ENCODE results near the gene PLAAT3.

DNA sequence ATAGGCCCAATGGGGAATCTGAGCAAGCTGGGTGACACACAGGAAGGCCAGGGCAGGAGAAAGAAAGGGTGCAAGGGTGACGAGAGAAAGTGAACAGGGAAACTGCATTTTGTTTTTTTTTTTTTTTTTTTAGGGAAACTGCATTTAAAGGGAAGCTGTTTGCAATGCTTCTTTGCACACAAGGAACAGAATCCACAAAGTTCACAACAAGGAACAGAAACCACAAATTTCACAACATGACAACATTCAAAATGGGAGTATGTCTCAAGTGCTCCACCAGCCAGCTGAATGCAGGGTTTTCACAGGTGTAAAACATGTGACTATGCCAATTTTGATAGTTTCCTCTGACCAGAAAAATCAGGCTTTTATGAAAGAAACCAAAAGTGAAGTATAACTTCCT, 6.8 kb upstream of the PLAAT3 start:
- no peak for TF ChIP-seq POLR2A (IDR thresholded peaks at IDR 0.05)
- no peak for TF ChIP-seq CTCF (IDR thresholded peaks at IDR 0.05)
